ENCODE measurements around the gene TMEM235. TPM values are rescaled to one million over a fixed set of nuclear protein-coding genes. Genes with fewer than 3 reads are reported as not detected.

Gene TMEM235
- total and polyA plus RNA-seq, 3 donors from 2014 or later: not detected

DNA sequence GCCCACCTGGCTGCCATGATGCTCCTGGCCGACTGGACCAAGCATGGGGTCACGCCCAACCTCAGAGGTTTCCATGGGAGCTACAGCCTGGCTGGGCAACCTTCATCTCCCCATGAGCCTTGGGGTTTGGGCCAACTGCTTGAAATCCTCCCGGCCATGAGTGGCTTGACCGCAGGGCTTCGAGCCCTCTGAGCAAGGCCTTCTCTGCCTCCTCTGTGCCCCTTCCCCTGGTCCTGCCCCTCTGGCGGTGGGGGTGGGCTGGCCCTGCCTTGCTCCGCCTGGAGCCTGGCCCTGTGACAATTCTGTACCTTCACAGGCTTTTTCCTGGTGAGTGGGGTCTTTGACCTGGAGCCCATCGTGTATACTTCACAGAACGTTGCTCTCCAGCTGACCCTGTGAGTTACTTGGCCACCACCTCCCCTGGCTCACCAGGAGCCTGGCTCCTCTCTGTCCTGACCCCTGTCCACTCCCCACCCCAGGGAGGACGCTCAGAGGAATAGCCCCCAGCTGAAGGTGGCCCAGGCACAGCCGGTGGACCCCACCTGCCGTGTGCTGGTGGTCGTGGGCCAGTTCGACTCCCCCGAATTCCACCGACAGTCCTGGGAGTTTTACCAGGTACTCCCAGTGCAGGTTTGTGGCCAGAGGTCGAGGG, 26.2 kb upstream of the TMEM235 start:
- intact Hi-C loops (cut with DNase I; ENCODE audit: low total_unique reads): no loop called here
- Histone ChIP-seq H3K4me1 (no peaks in the 10 kb centered on the region), H3K27ac (no peak overlapping the region), H3K36me3 (ENCODE audit: low read depth, missing control alignments) (no peaks in the 10 kb centered on the region), H3K27me3 (no peaks in the 10 kb centered on the region), H3K9me3 (no peaks in the 10 kb centered on the region), H3K4me3 (no peak overlapping the region)
- no peak for TF ChIP-seq POLR2A (IDR thresholded peaks at IDR 0.05)
- TF ChIP-seq, protein P1, sequence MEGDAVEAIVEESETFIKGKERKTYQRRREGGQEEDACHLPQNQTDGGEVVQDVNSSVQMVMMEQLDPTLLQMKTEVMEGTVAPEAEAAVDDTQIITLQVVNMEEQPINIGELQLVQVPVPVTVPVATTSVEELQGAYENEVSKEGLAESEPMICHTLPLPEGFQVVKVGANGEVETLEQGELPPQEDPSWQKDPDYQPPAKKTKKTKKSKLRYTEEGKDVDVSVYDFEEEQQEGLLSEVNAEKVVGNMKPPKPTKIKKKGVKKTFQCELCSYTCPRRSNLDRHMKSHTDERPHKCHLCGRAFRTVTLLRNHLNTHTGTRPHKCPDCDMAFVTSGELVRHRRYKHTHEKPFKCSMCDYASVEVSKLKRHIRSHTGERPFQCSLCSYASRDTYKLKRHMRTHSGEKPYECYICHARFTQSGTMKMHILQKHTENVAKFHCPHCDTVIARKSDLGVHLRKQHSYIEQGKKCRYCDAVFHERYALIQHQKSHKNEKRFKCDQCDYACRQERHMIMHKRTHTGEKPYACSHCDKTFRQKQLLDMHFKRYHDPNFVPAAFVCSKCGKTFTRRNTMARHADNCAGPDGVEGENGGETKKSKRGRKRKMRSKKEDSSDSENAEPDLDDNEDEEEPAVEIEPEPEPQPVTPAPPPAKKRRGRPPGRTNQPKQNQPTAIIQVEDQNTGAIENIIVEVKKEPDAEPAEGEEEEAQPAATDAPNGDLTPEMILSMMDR (IDR thresholded peaks at IDR 0.05): no peak
- 81 to 82% methylated on average over 12 to 17 of the region's 17 CpGs for WGBS, 2 donors
- DNase-seq: no peak

DNA sequence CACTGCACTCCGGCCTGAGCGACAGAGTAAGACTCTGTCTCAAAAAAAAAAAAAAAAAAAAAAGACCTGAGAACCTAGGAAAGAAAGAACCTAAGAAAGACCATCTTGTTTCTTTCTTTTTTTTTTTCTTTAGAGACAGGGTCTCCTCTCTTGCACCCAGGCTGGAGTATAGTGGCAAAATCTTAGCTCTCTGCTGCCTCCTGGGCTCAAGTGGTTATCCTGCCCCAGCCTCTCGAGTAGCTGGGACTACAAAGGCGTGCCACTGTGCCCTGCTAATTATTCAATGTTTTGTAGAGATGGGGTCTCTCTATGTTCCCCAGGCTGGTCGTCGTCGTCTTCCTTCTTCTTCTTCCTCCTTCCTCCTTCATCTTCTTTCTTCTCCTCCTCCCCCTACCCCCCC, 25.1 kb upstream of the TMEM235 start:
- Histone ChIP-seq H3K27me3 (no peaks in the 10 kb centered on the region), H3K27ac (no peak overlapping the region), H3K36me3 (ENCODE audit: low read depth, missing control alignments) (no peaks in the 10 kb centered on the region), H3K4me1 (no peaks in the 10 kb centered on the region), H3K4me3 (no peak overlapping the region), H3K9me3 (no peaks in the 10 kb centered on the region)
- no peak for DNase-seq
- intact Hi-C loops (cut with DNase I; ENCODE audit: low total_unique reads): no loop called here
- TF ChIP-seq POLR2A (IDR thresholded peaks at IDR 0.05): no peak
- TF ChIP-seq, protein P1 (IDR thresholded peaks at IDR 0.05): no peak
- 82 to 83% methylated on average over 7 of the region's 7 CpGs for WGBS, 2 donors

DNA sequence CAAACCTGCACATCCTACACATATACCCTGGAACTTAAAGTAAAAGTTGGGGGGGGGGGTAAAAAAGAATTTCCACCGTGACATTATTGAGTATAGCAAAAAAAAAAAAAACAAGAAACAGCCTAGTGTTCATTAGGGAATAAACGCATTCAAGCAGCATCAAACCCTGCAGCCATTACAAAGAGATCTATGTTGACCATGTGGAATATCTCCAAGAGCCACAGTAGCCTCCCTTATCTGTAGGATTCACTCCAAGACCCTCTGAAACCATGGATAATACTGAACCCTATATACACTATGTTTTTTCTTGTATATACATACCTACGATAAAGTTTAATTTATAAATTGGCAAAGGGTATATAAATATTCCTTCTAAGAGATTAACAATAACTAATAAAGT, 22.9 kb upstream of the TMEM235 start:
- H3K4me3 ChIP-seq: no peak overlapping the region

DNA sequence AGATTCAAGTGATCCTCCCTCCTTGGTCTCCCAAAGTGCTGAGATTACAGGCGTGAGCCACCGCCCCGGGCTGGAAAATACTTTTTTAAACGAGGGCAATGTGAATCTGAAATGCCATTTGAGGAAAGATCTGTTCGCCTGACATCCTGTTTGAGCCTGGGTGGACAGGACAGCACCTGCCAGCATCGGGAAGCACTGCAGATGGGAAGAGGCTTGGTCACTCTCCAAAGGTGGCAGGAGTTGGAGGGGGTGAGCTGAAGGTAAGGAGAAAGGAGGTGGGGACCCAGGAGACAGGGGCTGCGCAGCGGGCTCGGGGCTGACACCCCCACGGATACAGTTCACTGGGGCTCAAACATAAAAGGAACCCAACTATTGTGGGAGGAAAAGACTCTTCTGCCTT, 21.3 kb upstream of the TMEM235 start:
- 91 to 96% methylated on average over 9 to 10 of the region's 10 CpGs for WGBS, 2 donors
- H3K4me1 ChIP-seq: peaks cover 5% of the 10 kb centered on the region
- H3K36me3 ChIP-seq (ENCODE audit: low read depth, missing control alignments): no peaks in the 10 kb centered on the region
- intact Hi-C loops (cut with DNase I; ENCODE audit: low total_unique reads): no loop called here
- no peak overlapping the region for H3K27ac ChIP-seq
- H3K4me3 ChIP-seq: no peak overlapping the region
- TF ChIP-seq POLR2A (IDR thresholded peaks at IDR 0.05): no peak
- TF ChIP-seq, protein P1 (IDR thresholded peaks at IDR 0.05): no peak
- no peaks in the 10 kb centered on the region for H3K9me3 ChIP-seq
- H3K27me3 ChIP-seq: no peaks in the 10 kb centered on the region
- DNase-seq: no peak

More for the DNA sequence above, 22.9 kb upstream of the TMEM235 start:
- Histone ChIP-seq H3K27me3 (no peaks in the 10 kb centered on the region), H3K9me3 (no peaks in the 10 kb centered on the region), H3K4me1 (no peaks in the 10 kb centered on the region), H3K27ac (no peak overlapping the region), H3K36me3 (ENCODE audit: low read depth, missing control alignments) (no peaks in the 10 kb centered on the region)
- WGBS, 2 donors: 76 to 84% methylated on average over 3 of the region's 3 CpGs
- DNase-seq: no peak
- TF ChIP-seq POLR2A (IDR thresholded peaks at IDR 0.05): no peak
- TF ChIP-seq, protein P1 (IDR thresholded peaks at IDR 0.05): no peak
- intact Hi-C loops (cut with DNase I; ENCODE audit: low total_unique reads): no loop called here

DNA sequence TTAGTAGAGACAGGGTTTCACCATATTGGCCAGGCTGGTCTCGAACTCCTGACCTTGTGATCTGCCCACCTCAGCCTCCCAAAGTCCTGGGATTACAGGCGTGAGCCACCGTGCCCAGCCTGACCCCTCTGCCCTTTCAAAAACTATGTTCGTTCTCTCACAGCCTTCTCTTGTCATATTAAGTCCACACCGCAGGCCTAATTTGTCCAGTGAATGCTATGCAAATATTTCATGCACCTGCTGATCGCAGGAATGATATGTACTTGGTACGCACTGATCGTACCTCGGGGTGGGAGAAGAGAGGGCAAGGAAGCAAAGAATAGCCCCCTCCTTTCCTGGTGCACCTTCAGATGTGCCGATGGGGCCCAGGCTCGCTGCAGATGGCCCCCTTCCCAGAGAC, 20.4 kb upstream of the TMEM235 start:
- intact Hi-C loops (cut with DNase I; ENCODE audit: low total_unique reads): no loop called here
- Histone ChIP-seq H3K27ac (no peak overlapping the region), H3K36me3 (ENCODE audit: low read depth, missing control alignments) (no peaks in the 10 kb centered on the region), H3K4me3 (no peak overlapping the region), H3K4me1 (peaks cover 5% of the 10 kb centered on the region), H3K9me3 (no peaks in the 10 kb centered on the region), H3K27me3 (no peaks in the 10 kb centered on the region)
- WGBS, 2 donors: 89 to 91% methylated on average over 11 of the region's 11 CpGs
- DNase-seq: no peak
- no peak for TF ChIP-seq POLR2A (IDR thresholded peaks at IDR 0.05)
- TF ChIP-seq, protein P1 (IDR thresholded peaks at IDR 0.05): no peak
